CD4-positive, alpha-beta T cell treated with Interleukin-17A for 4 hours (primary cell): ENCODE measurements around the gene CD300LF.

Source experiments
- DNase-seq: peaks from one replicate; pipeline ENCODE4 v3.0.0-alpha.2; 2020; ENCODE audit warnings: mixed read lengths

The CD300LF gene

GRCh38 chr17:74682471-74683190 is 30.1 kb downstream of the CD300LF start:
- DNase-seq = no peak

- DNase-seq = no peak
Measured at GRCh38 chr17:74682028-74682427, 30.7 kb downstream of the CD300LF start.

GRCh38 chr17:74680941-74681340 is 31.8 kb downstream of the CD300LF start:
- DNase-seq = no peak

- DNase-seq = no peak
Measured at GRCh38 chr17:74680213-74680612, 32.5 kb downstream of the CD300LF start.

- DNase-seq = no peak
Measured at GRCh38 chr17:74679374-74679773, 33.3 kb downstream of the CD300LF start.

GRCh38 chr17:74678541-74678940 is 34.2 kb downstream of the CD300LF start:
- no peak for DNase-seq

- DNase-seq = peak; percentile 7
Measured at GRCh38 chr17:74677558-74678466, 34.9 kb downstream of the CD300LF start.

GRCh38 chr17:74671031-74671771 is 41.5 kb downstream of the CD300LF start:
- peak; percentile 83 for DNase-seq

DNA sequence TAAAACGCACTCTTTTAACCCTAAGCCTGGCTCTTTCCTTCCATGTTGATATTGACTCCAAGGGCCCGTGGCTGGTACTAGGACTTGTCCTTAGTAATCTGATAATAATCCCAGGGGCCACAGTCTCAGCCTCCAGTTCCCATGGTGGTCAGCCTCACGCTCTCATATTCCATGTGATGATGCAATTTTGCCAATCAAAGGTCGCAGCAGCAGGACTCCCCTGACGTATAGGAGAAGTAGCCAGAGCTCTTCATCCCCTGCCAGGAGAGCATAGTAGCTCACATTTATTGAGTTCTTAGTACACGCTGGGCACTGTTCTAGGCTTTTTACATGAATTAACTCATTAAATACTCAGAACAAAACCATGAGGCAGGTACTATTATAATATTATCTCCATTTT is 42.4 kb downstream of the CD300LF start:
- no peak for DNase-seq

DNA sequence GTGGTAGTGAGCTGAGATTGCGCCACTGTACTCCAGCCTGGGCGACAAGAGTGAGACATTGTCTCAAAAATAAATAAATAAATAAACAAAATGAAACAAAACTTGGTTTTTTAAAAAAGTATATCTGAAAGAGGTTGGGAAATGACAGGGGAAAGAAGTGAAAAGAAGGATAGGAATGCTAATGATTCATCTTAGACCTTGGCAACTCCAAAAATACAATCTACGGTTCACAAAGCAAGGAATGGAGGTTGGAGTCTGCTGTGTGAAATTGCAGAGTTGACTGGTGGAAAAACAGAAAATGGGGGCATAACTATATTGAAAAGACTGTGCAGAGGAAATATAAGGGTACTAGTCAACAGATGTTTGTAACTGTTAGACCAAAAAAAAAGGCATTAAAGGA is 49.2 kb downstream of the CD300LF start:
- no peak for DNase-seq

GRCh38 chr17:74659889-74660288 is 52.8 kb downstream of the CD300LF start:
- DNase-seq = no peak

- no peak for DNase-seq
Measured at GRCh38 chr17:74658620-74659019, 54.1 kb downstream of the CD300LF start.

DNA sequence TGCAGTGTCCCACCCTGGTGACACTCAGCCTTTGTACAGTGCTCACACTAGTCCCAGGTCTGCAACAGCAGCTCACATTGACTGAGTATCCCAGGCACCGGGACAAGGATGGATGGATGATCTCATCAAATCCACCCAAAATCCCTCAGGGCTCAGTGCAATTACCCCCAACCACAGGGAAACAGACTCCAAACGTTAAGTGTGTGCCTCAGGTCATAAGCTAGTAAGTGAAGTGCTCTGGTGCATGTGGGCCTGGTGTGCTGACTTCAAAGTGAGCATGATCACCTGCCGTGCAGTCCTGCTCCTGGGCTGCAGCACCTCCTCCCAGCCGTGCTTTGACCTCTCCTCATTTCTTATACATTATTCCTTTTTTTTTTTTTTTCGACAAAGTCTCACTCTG is 58.0 kb downstream of the CD300LF start:
- DNase-seq = no peak

DNA sequence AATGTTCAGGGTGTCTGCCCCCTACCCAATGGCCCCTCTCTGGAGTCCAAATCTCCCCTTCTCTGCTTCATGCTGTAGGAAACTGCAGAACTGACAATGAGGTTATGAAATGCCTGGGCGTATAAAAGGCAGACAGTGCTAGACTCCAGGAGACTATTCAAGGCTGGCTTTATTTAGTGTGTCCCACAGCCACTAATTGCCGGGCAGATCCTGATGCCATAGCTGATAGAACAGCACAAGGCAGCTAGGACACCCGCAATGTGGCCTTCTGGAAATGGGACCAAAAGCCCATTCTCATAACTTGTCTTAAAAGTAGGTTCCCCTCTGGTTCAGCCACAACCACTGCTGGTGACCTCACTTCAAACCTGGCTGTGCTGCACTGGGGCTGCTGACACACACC is 60.7 kb downstream of the CD300LF start:
- DNase-seq = no peak

DNA sequence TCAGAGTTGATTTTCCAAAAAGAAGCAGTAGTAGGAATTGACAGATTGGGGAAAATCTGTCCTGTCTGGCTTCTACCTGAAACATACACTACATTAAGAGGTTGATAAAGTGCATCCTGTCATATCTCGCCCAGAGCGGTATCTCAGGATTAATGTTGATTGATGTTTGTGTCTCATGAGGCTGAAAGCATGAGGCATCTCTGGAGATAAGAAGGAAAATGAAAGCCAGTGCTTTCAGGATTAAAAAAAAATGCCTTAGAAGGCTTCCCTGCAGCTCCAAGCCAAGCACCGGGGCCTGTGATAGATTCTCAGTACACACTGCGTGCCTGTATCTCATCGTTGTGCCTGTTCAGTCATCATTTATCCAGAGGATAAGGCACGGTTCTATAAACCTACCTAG is 62.8 kb downstream of the CD300LF start:
- DNase-seq = no peak

DNA sequence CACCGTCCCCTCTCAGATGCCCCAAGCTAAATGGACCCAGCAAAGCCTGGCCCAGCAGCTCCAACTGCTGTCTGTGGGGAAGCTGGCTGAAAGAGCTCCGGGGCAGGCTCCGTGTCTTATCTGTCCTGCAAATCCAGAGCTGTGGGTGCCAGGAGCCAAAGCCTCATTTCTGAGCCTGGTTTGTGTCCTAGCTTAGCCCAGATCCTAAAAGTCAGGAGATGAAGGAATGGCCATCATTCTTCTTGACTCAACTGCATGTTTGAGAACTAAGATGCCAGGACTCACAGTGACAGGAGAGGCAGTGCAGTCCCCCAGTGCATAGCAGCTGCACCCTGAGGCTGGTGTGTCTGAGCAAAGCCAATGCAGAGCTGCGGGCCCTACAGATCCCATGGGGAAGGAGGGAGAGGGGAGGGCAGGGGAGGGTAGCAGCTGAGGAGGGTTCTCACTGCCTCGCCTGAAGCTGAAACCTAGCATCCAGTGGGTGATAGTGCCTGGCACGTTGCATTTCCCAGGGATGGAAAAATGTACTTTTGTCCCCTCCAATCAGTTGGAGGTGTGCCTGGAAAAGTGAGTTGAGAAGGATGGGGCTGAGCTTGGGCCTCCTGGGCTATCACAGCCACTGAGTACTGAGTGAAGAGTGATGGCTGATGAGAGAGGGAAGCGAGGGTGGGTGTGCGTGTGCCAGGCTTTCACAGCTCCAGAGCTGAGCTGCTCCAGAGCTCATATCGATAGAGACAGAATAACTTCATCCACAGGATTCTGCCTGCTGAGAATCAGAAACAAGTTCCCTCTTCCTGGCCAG is 64.7 kb downstream of the CD300LF start:
- DNase-seq = no peak

DNA sequence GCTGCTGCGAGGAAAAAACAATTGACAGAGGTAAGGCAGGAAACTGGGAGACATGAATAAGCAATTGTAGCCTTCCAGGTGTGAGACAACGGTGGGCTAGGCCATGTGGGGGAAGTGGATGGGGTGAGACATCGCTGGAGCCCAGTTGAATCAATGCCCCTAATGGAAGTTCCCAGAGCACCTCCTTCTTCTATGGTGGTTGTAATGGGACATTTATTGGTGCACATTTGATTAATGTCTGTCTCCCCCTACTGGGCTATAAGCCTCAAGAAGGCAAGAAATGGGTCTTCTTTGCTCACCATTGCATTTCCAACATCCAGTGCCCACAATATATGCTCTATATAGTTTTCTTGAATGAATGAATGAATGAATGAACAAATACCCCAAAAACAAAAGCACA is 66.5 kb downstream of the CD300LF start:
- no peak for DNase-seq

DNA sequence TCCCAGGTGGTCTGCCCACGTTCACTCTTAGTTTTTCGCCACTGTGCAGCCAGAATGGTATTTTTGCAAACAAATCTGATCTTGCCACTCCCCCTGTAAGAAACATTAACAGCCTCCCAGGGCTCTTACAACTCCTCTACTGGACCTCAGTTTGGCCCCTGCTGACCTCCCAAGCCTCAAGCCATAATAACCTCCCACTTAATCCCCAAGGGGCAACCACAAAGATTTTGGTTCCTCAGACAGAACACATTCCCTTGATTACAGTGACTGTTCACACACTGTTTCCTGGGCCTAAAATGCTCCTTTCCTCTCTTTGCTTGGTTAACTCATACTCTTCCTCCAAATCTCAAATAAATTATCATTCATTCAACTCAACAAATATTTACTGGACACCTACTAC is 67.7 kb downstream of the CD300LF start:
- DNase-seq = no peak

DNA sequence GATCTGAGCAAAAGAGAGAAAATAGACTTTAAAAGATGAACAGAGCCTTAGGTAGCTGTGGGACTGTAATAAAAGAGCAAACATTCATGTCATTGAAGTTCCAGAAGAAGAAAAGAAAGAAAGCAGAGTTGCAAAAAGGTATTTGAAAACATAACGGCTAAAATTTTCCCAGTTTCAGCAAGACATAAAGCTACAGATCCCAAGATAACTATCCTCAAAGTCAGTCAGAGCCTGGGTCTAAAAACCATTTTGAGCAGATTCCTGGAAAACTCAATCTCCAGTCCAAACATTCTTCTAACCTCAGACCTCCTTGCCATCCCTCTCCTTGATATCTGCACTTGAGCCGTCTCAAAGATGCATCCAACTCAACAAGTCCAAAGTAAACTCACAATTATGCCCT is 68.3 kb downstream of the CD300LF start:
- DNase-seq = no peak
